H1 (cell line): ENCODE results near the gene CCL17. TPM values are rescaled to one million over a fixed set of nuclear protein-coding genes. Genes with fewer than 3 reads are reported as not detected.

Source experiments
- ATF2 ChIP-seq: IDR thresholded peaks from 2 replicates; pipeline ENCODE4 v1.6.1; 2012; ENCODE audit warnings: low read length, inconsistent platforms
- CHD2 ChIP-seq: IDR thresholded peaks from 2 replicates; pipeline ENCODE4 v1.6.1; 2012; ENCODE audit warnings: low read length, improper control_type of control experiment
- GTF2F1 ChIP-seq: IDR thresholded peaks from 2 replicates; pipeline ENCODE4 v1.6.1; 2012; ENCODE audit warnings: low read depth, low read length, improper control_type of control experiment, borderline replicate concordance
- HDAC2 ChIP-seq, 2 experiments: fragments of 300-600 bp in 1 of 2; sonication (generic) in 1 of 2; IDR thresholded peaks; 2 replicates each; pipeline ENCODE4 v1.6.1; 2011 to 2012; ENCODE audit warnings: low read depth in 2 of 2, low read length in 2 of 2, mild to moderate bottlenecking in 2 of 2, moderate library complexity in 2 of 2, borderline replicate concordance in 1 of 2, inconsistent platforms in 1 of 2
- HDAC6 ChIP-seq: IDR thresholded peaks from one replicate; pipeline ENCODE4 v1.7.1; 2012; ENCODE audit warnings: low read depth, mild to moderate bottlenecking, inconsistent platforms, low read length, moderate library complexity
- SAP30 ChIP-seq: fragments of 300-600 bp; sonication (generic); IDR thresholded peaks from 2 replicates; pipeline ENCODE4 v1.7.1; 2012; ENCODE audit warnings: low read length, moderate library complexity, mild to moderate bottlenecking, inconsistent platforms; ENCODE audit not compliant: insufficient read depth, insufficient replicate concordance
- SRF ChIP-seq: IDR thresholded peaks from 2 replicates; pipeline ENCODE4 v1.6.1; 2011; ENCODE audit warnings: mild to moderate bottlenecking, low read depth, low read length, moderate library complexity
- polyA plus RNA-seq, 7 experiments: library from polyadenylated mRNA; depleted of rRNA in 3 of 7; stranded (reverse) in 5 of 7; unstranded in 2 of 7; fragments of >200 nt in 5 of 7; fragments of 200-250 nt in 2 of 7; gene quantifications; 1 replicate in 5 of 7; 2 replicates in 1 of 7; 4 replicates in 1 of 7; pipeline versions ENCODE4 v1.2.1 to v1.2.3, GENCODE V29; 2011 to 2013; ENCODE audit warnings: missing spikeins in 2 of 7, mixed read lengths in 2 of 7
- total RNA-seq: library from RNA; stranded (reverse); fragmentation: NEBNext Ultra II Directional; extraction: Animal tissue kit (Norgen Biotek cat#: 25700); gene quantifications from 2 replicates; pipeline ENCODE4 v1.2.1, GENCODE V29; 2021
- TF ChIP-seq, protein P1 (sequence below): fragments of 300-600 bp; sonication (generic); IDR thresholded peaks from 2 replicates; pipeline ENCODE4 v1.7.1; 2012; ENCODE audit warnings: low read length, moderate library complexity, mild to moderate bottlenecking, inconsistent platforms; ENCODE audit not compliant: insufficient replicate concordance

The CCL17 gene
- total and polyA plus RNA-seq, 2 of the 8 experiments (the other 6 are each of a cell fraction or from before 2014, with no cell fraction given): not detected

GRCh38 chr16:57446531-57447185, 42.1 kb downstream of the CCL17 start (continued):
- TF ChIP-seq, protein P1, sequence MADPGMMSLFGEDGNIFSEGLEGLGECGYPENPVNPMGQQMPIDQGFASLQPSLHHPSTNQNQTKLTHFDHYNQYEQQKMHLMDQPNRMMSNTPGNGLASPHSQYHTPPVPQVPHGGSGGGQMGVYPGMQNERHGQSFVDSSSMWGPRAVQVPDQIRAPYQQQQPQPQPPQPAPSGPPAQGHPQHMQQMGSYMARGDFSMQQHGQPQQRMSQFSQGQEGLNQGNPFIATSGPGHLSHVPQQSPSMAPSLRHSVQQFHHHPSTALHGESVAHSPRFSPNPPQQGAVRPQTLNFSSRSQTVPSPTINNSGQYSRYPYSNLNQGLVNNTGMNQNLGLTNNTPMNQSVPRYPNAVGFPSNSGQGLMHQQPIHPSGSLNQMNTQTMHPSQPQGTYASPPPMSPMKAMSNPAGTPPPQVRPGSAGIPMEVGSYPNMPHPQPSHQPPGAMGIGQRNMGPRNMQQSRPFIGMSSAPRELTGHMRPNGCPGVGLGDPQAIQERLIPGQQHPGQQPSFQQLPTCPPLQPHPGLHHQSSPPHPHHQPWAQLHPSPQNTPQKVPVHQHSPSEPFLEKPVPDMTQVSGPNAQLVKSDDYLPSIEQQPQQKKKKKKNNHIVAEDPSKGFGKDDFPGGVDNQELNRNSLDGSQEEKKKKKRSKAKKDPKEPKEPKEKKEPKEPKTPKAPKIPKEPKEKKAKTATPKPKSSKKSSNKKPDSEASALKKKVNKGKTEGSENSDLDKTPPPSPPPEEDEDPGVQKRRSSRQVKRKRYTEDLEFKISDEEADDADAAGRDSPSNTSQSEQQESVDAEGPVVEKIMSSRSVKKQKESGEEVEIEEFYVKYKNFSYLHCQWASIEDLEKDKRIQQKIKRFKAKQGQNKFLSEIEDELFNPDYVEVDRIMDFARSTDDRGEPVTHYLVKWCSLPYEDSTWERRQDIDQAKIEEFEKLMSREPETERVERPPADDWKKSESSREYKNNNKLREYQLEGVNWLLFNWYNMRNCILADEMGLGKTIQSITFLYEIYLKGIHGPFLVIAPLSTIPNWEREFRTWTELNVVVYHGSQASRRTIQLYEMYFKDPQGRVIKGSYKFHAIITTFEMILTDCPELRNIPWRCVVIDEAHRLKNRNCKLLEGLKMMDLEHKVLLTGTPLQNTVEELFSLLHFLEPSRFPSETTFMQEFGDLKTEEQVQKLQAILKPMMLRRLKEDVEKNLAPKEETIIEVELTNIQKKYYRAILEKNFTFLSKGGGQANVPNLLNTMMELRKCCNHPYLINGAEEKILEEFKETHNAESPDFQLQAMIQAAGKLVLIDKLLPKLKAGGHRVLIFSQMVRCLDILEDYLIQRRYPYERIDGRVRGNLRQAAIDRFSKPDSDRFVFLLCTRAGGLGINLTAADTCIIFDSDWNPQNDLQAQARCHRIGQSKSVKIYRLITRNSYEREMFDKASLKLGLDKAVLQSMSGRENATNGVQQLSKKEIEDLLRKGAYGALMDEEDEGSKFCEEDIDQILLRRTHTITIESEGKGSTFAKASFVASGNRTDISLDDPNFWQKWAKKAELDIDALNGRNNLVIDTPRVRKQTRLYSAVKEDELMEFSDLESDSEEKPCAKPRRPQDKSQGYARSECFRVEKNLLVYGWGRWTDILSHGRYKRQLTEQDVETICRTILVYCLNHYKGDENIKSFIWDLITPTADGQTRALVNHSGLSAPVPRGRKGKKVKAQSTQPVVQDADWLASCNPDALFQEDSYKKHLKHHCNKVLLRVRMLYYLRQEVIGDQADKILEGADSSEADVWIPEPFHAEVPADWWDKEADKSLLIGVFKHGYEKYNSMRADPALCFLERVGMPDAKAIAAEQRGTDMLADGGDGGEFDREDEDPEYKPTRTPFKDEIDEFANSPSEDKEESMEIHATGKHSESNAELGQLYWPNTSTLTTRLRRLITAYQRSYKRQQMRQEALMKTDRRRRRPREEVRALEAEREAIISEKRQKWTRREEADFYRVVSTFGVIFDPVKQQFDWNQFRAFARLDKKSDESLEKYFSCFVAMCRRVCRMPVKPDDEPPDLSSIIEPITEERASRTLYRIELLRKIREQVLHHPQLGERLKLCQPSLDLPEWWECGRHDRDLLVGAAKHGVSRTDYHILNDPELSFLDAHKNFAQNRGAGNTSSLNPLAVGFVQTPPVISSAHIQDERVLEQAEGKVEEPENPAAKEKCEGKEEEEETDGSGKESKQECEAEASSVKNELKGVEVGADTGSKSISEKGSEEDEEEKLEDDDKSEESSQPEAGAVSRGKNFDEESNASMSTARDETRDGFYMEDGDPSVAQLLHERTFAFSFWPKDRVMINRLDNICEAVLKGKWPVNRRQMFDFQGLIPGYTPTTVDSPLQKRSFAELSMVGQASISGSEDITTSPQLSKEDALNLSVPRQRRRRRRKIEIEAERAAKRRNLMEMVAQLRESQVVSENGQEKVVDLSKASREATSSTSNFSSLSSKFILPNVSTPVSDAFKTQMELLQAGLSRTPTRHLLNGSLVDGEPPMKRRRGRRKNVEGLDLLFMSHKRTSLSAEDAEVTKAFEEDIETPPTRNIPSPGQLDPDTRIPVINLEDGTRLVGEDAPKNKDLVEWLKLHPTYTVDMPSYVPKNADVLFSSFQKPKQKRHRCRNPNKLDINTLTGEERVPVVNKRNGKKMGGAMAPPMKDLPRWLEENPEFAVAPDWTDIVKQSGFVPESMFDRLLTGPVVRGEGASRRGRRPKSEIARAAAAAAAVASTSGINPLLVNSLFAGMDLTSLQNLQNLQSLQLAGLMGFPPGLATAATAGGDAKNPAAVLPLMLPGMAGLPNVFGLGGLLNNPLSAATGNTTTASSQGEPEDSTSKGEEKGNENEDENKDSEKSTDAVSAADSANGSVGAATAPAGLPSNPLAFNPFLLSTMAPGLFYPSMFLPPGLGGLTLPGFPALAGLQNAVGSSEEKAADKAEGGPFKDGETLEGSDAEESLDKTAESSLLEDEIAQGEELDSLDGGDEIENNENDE: no peak
- TF ChIP-seq HDAC6: no peak
- no peak for TF ChIP-seq ATF2
- TF ChIP-seq SRF: no peak
- peak in 1 of 2 experiments; percentile 17; a peak in 1 of 4 replicates for TF ChIP-seq HDAC2 (IDR thresholded peaks at IDR 0.05; ENCODE audit: borderline replicate concordance in 1 of 2, low read depth in 2 of 2, low read length in 2 of 2)
- no peak for TF ChIP-seq GTF2F1
- TF ChIP-seq CHD2: no peak
- TF ChIP-seq SAP30: peak; percentile 58
